GM03348 (cell line): ENCODE measurements around the gene ADGRA3.

ENCODE experiments used
- DNase-seq: peaks from one replicate; pipeline ENCODE4 v3.0.0; 2012; ENCODE audit warnings: low spot score

Gene ADGRA3, protein sequence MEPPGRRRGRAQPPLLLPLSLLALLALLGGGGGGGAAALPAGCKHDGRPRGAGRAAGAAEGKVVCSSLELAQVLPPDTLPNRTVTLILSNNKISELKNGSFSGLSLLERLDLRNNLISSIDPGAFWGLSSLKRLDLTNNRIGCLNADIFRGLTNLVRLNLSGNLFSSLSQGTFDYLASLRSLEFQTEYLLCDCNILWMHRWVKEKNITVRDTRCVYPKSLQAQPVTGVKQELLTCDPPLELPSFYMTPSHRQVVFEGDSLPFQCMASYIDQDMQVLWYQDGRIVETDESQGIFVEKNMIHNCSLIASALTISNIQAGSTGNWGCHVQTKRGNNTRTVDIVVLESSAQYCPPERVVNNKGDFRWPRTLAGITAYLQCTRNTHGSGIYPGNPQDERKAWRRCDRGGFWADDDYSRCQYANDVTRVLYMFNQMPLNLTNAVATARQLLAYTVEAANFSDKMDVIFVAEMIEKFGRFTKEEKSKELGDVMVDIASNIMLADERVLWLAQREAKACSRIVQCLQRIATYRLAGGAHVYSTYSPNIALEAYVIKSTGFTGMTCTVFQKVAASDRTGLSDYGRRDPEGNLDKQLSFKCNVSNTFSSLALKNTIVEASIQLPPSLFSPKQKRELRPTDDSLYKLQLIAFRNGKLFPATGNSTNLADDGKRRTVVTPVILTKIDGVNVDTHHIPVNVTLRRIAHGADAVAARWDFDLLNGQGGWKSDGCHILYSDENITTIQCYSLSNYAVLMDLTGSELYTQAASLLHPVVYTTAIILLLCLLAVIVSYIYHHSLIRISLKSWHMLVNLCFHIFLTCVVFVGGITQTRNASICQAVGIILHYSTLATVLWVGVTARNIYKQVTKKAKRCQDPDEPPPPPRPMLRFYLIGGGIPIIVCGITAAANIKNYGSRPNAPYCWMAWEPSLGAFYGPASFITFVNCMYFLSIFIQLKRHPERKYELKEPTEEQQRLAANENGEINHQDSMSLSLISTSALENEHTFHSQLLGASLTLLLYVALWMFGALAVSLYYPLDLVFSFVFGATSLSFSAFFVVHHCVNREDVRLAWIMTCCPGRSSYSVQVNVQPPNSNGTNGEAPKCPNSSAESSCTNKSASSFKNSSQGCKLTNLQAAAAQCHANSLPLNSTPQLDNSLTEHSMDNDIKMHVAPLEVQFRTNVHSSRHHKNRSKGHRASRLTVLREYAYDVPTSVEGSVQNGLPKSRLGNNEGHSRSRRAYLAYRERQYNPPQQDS (N-terminal part only)

DNA sequence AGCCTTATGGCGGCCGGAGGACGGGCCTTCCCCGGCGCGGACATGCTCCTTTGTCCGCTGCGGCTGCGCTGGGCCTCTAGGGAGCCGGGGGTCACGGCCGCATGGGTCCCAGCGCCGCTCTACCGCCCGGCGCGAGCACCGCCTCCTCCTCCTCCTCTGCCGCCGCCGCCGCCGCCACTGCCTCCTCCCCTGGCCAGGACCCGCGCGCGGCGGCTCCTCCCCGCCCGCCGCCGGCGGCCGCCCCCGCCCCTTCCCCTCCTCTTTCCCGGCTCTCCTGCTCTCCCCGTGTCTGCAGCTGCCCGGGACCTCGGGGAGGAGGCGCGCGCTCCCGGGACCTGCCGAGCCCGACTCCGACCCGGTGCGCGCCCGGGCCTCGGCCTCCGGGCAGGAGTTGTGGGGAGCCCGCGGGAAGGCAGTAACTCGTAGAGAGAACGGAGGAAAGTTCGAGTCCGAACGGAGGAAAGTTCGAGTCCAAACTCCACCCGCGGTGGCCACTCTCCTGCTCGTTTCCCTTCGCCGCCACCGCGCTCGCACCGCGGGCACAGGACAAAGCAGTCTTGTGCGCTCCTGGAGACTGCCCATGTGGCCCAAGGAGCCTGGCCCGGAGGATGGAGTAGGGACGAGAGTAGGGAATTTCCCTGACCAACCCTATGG, at the start of gene ADGRA3:
Gene ADGRA3, minus strand, starts transcription at position 179 of the 654 bp plus-strand sequence. CDS start 282 bp downstream, outside the sequence.
- DNase-seq = peak; percentile 92

DNA sequence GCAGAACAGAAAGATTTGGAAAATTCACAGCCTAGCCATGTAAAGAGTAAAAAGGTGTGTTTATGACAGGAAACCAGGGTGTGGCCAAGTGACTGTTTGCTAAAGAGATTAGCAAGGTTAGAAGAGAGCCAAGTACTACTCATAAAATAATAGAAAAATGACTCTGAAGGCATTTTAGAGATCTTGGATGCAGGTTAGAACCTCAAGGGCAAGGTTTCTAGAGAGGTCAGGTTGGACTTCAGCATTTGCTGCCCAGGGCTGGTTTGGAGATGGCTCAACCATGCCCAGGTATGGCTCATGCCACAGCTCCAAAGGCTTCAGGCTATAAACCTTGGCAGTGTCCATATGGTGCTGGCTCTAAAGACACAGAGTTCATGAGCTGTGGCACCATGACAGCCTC, 40.6 kb upstream of the ADGRA3 start:
- no peak for DNase-seq

- DNase-seq = no peak
Measured at GRCh38 chr4:22554670-22555069, 38.8 kb upstream of the ADGRA3 start.

GRCh38 chr4:22553560-22553959, 37.7 kb upstream of the ADGRA3 start:
- DNase-seq = no peak

- no peak for DNase-seq
Measured at GRCh38 chr4:22552812-22553211, 36.9 kb upstream of the ADGRA3 start.

DNA sequence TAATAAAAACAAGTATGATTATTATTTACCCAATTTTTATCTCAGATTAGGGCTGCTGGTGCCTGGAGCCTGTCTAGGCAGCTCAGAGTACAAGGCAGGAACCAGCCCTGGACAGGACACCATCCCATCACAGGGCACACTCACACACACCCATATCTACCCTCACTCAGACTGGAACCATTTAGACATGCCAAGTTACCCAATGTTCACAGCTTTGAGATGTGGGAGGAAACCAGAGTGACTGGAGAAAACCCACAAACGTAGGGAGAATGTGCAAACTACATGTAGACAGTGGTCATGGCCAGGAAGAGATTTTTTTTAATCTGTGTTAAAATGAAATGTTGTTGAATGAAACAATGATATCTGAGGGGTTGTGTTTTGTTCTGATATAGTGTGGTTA, 35.7 kb upstream of the ADGRA3 start:
- no peak for DNase-seq

DNA sequence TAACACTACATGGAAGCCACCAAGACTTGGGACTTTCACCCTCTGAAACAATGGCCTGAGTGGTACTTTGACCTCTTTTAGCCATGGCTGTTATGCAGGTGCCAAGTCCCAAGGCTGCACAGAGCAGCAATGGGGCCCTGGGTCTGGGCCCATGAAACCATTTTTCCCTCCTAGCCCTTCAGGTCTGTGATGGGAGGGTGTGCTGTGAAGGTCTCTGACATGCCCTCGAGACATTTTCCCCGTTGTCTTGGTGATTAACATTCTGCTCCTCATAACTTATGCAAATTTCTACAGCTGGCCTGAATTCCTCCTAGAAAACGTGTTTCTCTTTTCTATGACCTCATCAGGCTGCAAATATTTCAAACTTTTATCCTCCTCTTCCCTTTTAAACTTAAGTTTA, 30.4 kb upstream of the ADGRA3 start:
- no peak for DNase-seq

DNA sequence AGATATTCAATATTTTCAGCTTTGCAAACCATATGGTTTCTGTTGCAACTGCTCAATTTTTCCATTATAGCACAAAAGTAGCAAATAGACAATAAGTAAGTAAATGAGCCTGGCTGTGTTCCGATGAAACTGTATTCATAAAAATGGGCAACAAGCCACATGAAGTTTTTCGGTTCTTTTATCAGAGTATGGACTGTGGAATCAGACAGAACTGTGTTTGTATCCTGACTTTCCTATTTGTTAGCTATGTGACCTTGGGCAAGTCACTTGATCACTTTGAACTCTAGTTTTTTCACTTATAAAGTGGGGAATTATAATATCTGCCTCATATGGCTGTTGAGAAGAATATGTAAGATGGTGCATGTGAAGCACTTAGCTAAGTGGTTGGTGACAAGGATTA, 23.4 kb upstream of the ADGRA3 start:
- DNase-seq = no peak

DNA sequence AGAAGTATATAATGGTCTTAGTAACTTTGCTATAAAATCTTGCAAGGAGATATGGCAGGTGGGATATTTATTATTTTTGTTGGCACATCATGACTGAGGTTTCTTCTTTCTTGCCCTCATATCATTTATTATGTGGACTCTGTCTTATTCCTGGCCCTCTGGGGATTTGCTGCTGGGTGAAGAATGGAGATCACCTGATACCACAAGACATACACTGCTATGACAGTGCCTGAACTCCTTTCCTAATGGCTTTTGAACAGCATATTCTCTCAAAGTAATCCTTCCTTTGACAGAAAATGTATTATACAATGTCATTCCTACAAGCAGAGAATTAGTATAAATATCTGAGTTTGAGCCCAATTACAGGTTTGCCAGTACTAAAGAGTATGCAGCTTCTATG, 22.0 kb upstream of the ADGRA3 start:
- DNase-seq = no peak

DNA sequence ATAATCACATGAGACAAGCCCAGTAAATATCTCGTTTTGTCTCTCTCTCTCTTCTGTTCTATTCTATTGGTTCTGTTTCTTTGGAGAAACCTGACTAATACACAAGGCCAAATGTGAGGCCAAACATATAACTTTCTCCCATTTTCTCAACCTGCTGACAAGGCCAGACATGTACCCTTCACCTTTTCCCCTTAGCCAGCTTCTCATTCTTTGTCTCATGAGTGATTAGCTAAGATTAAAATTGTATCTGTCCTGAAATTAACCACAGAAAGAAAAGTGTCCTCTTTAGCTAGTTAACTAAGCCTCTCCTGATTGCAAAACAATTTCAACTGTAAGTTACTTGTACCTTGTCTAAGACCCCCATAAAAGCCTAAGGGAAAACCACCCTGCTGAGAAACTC, 18.5 kb upstream of the ADGRA3 start:
- no peak for DNase-seq

- DNase-seq = no peak
Measured at GRCh38 chr4:22532896-22533295, 17.0 kb upstream of the ADGRA3 start.

- DNase-seq = no peak
Measured at GRCh38 chr4:22532117-22532516, 16.3 kb upstream of the ADGRA3 start.

- no peak for DNase-seq
Measured at GRCh38 chr4:22531311-22532019, 15.6 kb upstream of the ADGRA3 start.

- DNase-seq = no peak
Measured at GRCh38 chr4:22524895-22525294, 9.0 kb upstream of the ADGRA3 start.

DNA sequence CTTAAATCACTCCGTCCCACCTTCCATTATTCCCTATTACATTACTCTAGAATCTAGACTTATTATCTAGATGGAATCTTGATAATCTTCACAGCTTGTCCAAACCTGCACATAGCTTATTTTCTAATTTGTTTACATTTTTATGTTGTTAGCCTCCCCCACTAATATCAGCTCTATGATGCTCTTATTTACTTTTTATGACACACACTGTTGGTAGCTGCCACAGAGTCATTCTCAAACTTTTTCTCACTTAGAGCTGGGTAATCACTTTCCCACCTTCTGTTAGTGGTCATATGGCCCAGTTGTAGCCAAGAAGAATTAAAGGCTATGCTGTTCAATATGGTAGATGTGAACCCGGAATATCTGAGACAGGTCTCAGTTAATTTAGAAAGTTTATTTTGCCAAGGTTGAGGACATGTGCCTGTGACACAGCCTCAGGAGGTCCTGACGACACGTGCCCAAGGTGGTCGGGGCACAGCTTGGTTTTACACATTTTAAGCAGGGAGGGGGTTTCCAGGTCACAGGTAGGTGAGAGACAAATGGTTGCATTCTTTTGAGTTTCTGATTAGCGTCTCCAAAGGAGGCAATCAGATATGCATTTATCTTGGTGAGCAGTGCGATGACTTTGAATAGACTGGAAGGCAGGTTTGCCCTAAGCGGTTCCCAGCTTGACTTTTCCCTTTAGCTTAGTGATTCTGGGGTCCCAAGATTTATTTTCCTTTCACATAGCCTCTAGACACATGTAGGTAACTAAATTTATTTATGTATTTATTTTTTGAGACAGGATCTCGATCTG, 7.0 kb upstream of the ADGRA3 start:
- no peak for DNase-seq

- DNase-seq = no peak
Measured at GRCh38 chr4:22522206-22522605, 6.3 kb upstream of the ADGRA3 start.

DNA sequence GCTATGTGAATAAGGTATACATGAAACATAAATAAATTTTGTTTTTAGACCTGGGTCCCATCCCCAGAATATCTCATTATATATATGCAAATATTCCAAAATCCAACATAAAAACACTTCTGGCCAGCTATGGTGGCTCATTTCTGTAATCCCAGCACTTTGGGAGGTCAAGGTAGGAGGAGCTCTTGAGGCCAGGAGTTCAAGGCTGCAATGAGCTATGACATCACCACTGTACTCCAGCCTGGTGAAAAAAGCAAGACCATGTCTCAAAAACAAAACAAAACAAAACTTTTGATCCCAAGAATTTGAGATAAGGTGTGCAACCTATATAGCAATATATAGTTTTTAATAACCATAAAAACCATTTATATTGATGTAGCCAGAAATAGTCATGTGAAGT, 5.4 kb upstream of the ADGRA3 start:
- no peak for DNase-seq

- DNase-seq = peak; percentile 79
Measured at GRCh38 chr4:22515145-22515887, 550 bp downstream of the ADGRA3 start.

GRCh38 chr4:22514481-22514880, 1.4 kb downstream of the ADGRA3 start:
- peak; percentile 8 for DNase-seq

GRCh38 chr4:22514001-22514400, 1.9 kb downstream of the ADGRA3 start:
- DNase-seq = peak; percentile 16
